CD4-positive, alpha-beta memory T cell (primary cell): Measurements from ENCODE around the gene PPP6R1. TPM values are rescaled to one million over a fixed set of nuclear protein-coding genes. Genes with fewer than 3 reads are reported as not detected.
"Not testable (repeated sequence)": the region's sequence is repeated elsewhere in the genome, so short reads cannot be mapped to it uniquely, and the experiment has no call there.

ENCODE experiments used
- CTCF ChIA-PET: fragments of 350-600 bp; sonication (Branson Sonifier 250); formaldehyde crosslinking; loops from one replicate; lab custom pipeline; 2021; ENCODE audit warnings: inconsistent platforms; ENCODE audit not compliant: partially characterized antibody; lab: Charles Lee
- POLR2A ChIA-PET: fragments of 350-600 bp; sonication (Branson Sonifier 250); formaldehyde crosslinking; loops from one replicate; lab custom pipeline; 2021; ENCODE audit not compliant: partially characterized antibody; lab: Charles Lee
- DNase-seq, 5 donors: peaks; one replicate each; pipeline versions ENCODE4 v3.0.0 to v3.0.0-alpha.2; 2020 to 2022; ENCODE audit warnings: mixed read lengths in 1 of 5
- H3K27ac ChIP-seq: one replicate; pipeline ENCODE4 v1.7.0; 2013; ENCODE audit warnings: low read depth, low read length
- H3K27me3 ChIP-seq: 2 replicates; pipeline ENCODE4 v1.7.0; 2013; ENCODE audit warnings: mild to moderate bottlenecking, low read length, moderate library complexity; ENCODE audit not compliant: insufficient read depth
- H3K36me3 ChIP-seq: 2 replicates; pipeline ENCODE4 v1.7.0; 2013; ENCODE audit warnings: mild to moderate bottlenecking, low read length, moderate library complexity; ENCODE audit not compliant: insufficient read depth
- H3K4me1 ChIP-seq: 2 replicates; pipeline ENCODE4 v1.7.0; 2013; ENCODE audit warnings: mild to moderate bottlenecking, low read length, moderate library complexity; ENCODE audit not compliant: insufficient read depth
- H3K4me3 ChIP-seq, 2 donors: one replicate each; pipeline ENCODE4 v1.7.0; 2013; ENCODE audit warnings: low read length in 2 of 2, mild to moderate bottlenecking in 1 of 2
- H3K9me3 ChIP-seq, 2 donors: one replicate each; pipeline ENCODE4 v1.7.0; 2013; ENCODE audit warnings: low read length in 2 of 2, control low read depth in 1 of 2; ENCODE audit not compliant: control insufficient read depth in 1 of 2
- H3K27ac Mint-ChIP-seq, 7 donors: one replicate each; pipeline ENCODE4 v1.8.0; 2020 to 2021; ENCODE audit warnings: mixed read lengths in 7 of 7, mild to moderate bottlenecking in 6 of 7, inconsistent platforms in 3 of 7, moderate library complexity in 3 of 7
- H3K27me3 Mint-ChIP-seq, 2 donors: one replicate each; pipeline ENCODE4 v1.8.0; 2020 to 2021; ENCODE audit warnings: mixed read lengths in 2 of 2
- H3K36me3 Mint-ChIP-seq, 2 donors: one replicate each; pipeline ENCODE4 v1.8.0; 2020 to 2021; ENCODE audit warnings: mixed read lengths in 2 of 2, inconsistent platforms in 1 of 2, mild to moderate bottlenecking in 1 of 2
- H3K4me1 Mint-ChIP-seq, 4 donors: one replicate each; pipeline ENCODE4 v1.8.0; 2020 to 2021; ENCODE audit warnings: mixed read lengths in 4 of 4, mild to moderate bottlenecking in 1 of 4
- H3K4me3 Mint-ChIP-seq, 8 donors: one replicate each; pipeline ENCODE4 v1.8.0; 2020 to 2021; ENCODE audit warnings: mixed read lengths in 8 of 8, mild to moderate bottlenecking in 7 of 8, moderate library complexity in 6 of 8, inconsistent platforms in 3 of 8
- H3K9me3 Mint-ChIP-seq, 8 donors: one replicate each; pipeline ENCODE4 v1.8.0; 2020 to 2021; ENCODE audit warnings: mixed read lengths in 8 of 8, mild to moderate bottlenecking in 5 of 8, inconsistent platforms in 3 of 8, moderate library complexity in 1 of 8
- intact Hi-C: fragments of 100-400 bp; cut with micrococcal nuclease; formaldehyde crosslinking; loops from one replicate; pipeline ENCODE4 v1.15.1; 2023
- polyA plus RNA-seq, 2 donors: library from polyadenylated mRNA; unstranded; fragments of 300-500 nt; fragmentation: Illumina TruSeq; gene quantifications; one replicate each; pipeline ENCODE4 v1.2.3, GENCODE V29; 2021
- total RNA-seq, 2 experiments: library from RNA; stranded (reverse); gene quantifications; one replicate each; pipeline ENCODE4 v1.2.3, GENCODE V29; 2021

PPP6R1 gene
- total and polyA plus RNA-seq, 4 experiments from 2014 or later = 22.9 to 162 (median 134) TPM

DNA sequence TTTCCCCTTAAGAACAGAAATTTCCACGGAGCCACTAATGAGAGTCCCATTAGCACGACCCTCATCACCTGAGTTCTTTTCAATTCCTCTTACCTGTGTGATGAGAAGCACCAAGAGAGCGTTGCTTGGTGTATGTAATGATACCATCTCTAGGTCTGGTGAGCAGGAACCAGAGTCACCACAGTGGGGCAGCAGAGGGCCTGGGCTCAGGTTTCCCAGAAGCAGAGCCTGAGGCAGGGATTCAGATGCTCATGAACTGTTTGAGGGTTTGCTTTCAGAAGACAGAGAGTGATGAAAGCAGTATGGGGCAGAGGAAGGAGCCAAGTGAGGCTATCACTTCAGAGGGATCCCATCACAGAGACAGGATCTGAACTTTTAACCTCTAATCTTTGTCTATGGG, 46.4 kb downstream of the PPP6R1 start:
- Histone ChIP-seq H3K9me3 (no peaks in the 10 kb centered on the region), H3K27me3 (no peaks in the 10 kb centered on the region), H3K27ac (no peak overlapping the region), H3K36me3 (no peaks in the 10 kb centered on the region), H3K4me1 (peaks cover 11% of the 10 kb centered on the region), H3K4me3 (no peak overlapping the region)
- H3K4me3 Mint-ChIP-seq = no peak overlapping the region
- CTCF ChIA-PET = no interaction called here
- H3K4me1 Mint-ChIP-seq = peaks cover 3 to 16% (median 6%) of the 10 kb centered on the region in 4 donors
- peaks cover 0 to 24% (median 20%) of the 10 kb centered on the region in 8 donors for H3K9me3 Mint-ChIP-seq
- POLR2A ChIA-PET = interaction anchor here (0.8 kb wide), 1 partner anchor 33 kb away, joined by 3 read pairs; no protein-coding TSS in a partner anchor
- DNase-seq = peak in 4 of 5 donors; percentile 12 to 21 (median 16)
- peaks cover 0 to 4% of the 10 kb centered on the region in 2 donors for H3K36me3 Mint-ChIP-seq
- intact Hi-C loops = loop anchor here (1.0 kb wide), 2 partner anchors 206 to 291 kb away; no protein-coding TSS in a partner anchor
- no peak overlapping the region for H3K27ac Mint-ChIP-seq
- peaks cover 21 to 32% of the 10 kb centered on the region in 2 donors for H3K27me3 Mint-ChIP-seq

DNA sequence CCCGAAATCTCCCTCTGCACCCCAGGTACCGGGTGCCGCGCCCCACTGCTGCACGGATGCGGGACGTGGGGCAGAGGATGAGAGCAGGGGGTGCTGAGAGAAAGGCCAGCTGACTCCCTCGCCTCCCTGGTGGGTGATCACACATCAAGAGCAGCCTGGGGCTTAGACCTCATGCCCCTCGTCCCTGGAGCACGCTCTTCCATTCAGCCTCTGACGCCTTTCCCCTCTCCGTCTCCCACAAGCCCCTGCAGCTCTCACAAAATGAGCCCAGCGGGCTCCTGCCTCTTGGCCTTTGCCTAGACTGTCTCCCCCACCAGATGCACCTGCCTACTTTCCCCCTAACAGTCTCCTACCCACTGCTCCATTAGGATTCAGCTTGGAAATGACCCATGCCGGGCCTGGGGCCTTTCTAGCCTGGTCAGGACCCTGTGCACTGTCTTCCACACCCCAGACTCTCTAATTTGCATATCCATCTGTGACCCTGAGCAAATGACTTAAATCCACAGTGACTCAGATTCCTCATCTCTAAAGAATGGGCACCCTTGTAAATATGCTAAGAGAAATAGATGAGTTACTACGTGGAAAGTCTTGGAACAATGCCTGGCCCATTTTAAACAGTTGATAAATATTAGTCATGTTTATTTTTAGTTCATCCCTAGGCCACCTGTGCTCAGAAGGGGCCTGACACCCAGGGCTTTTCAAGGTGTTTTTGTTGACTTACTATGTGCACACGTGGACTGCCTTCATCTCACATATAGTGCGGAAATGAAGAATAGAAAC, 48.9 kb downstream of the PPP6R1 start:
- peaks cover 0 to 15% (median 12%) of the 10 kb centered on the region in 8 donors for H3K9me3 Mint-ChIP-seq
- H3K36me3 Mint-ChIP-seq = peaks cover 0 to 4% of the 10 kb centered on the region in 2 donors
- CTCF ChIA-PET = no interaction called here
- H3K4me3 Mint-ChIP-seq = no peak overlapping the region
- Histone ChIP-seq H3K4me1 (no peaks in the 10 kb centered on the region), H3K9me3 (no peaks in the 10 kb centered on the region), H3K36me3 (no peaks in the 10 kb centered on the region), H3K4me3 (no peak overlapping the region), H3K27ac (no peak overlapping the region), H3K27me3 (peaks cover 5% of the 10 kb centered on the region)
- intact Hi-C loops = no loop called here
- peaks cover 0 to 2% (median 0%) of the 10 kb centered on the region in 4 donors for H3K4me1 Mint-ChIP-seq
- peak overlapping the region in 1 of 7 donors; percentile 37 for H3K27ac Mint-ChIP-seq
- no peak for DNase-seq
- POLR2A ChIA-PET = no interaction called here
- H3K27me3 Mint-ChIP-seq = peaks cover 17 to 28% of the 10 kb centered on the region in 2 donors

DNA sequence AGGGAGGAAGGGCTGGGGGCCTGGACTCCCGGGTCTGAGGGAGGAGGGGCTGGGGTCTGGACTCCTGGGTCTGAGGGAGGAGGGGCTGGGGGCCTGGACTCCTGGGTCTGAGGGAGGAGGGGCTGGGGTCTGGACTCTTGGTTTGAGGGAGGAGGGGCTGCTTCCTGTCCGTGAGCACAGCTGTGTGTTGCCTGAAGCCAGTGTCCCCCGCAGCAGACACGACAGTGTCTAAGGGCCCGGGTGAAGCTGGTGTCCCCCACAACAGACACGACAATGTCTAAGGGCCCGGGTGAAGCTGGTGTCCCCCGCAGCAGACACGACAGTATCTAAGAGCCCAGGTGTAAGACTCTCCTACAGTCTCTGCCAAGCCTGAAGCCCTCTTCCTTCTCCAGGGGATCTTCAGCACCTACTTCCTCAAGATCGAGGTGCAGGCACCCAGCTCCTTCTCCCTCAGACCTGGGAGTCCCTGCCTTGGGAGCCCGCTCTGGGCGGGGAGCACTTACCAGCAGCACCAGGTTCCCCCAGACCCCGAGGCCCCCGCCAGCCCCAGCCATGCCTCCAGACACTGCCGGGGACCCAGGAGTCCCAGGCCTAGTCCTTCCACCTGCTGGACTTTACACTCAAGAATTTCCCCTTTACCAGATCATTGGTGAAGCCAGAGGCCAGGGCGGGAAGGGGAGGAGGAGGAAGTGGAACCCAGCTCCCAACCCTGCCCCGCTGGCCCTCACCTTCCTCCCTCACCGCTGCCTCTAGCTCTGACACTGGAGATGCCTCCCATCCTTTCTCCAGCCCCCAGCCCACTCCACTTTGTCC, 49.7 kb downstream of the PPP6R1 start, which contains the start of gene PTPRH:
TSS of gene PTPRH (minus strand) at position 622 of the 813 bp plus-strand sequence. CDS start at position 554, 68 bp downstream.
- Mint-ChIP-seq H3K36me3 (peaks cover 0 to 4% of the 10 kb centered on the region in 2 donors), H3K27me3 (peaks cover 20 to 30% of the 10 kb centered on the region in 2 donors), H3K9me3 (peaks cover 0 to 14% (median 10%) of the 10 kb centered on the region in 8 donors), H3K4me3 (no peak within 1 kb of the TSS), H3K27ac (peak within 1 kb of the TSS in 1 of 7 donors; percentile 37), H3K4me1 (peaks cover 0 to 2% (median 0%) of the 10 kb centered on the region in 4 donors)
- Histone ChIP-seq H3K27me3 (peaks cover 8% of the 10 kb centered on the region), H3K4me3 (no peak within 1 kb of the TSS), H3K9me3 (no peaks in the 10 kb centered on the region), H3K27ac (no peak within 1 kb of the TSS), H3K4me1 (no peaks in the 10 kb centered on the region), H3K36me3 (no peaks in the 10 kb centered on the region)
- DNase-seq = no peak
- CTCF ChIA-PET = no interaction called here
- POLR2A ChIA-PET = no interaction called here
- intact Hi-C loops = no loop called here

- DNase-seq = no peak
- Mint-ChIP-seq H3K27me3 (peaks cover 13 to 25% of the 10 kb centered on the region in 2 donors), H3K9me3 (peaks cover 0 to 1% (median 0%) of the 10 kb centered on the region in 8 donors), H3K4me1 (peaks cover 0 to 2% (median 0%) of the 10 kb centered on the region in 4 donors), H3K4me3 (no peak overlapping the region), H3K36me3 (no peaks in the 10 kb centered on the region), H3K27ac (peak overlapping the region in 3 of 7 donors; percentile 57 to 60 (median 59))
- H3K36me3 ChIP-seq = no peaks in the 10 kb centered on the region
- H3K27ac ChIP-seq = no peak overlapping the region
- ChIA-PET POLR2A (no interaction called here), CTCF (no interaction called here)
- intact Hi-C loops = no loop called here
- no peak overlapping the region for H3K4me3 ChIP-seq
- no peaks in the 10 kb centered on the region for H3K4me1 ChIP-seq
- H3K9me3 ChIP-seq = no peaks in the 10 kb centered on the region
- peaks cover 8% of the 10 kb centered on the region for H3K27me3 ChIP-seq
Measured at GRCh38 chr19:55206664-55207500, 51.9 kb downstream of the PPP6R1 start.

DNA sequence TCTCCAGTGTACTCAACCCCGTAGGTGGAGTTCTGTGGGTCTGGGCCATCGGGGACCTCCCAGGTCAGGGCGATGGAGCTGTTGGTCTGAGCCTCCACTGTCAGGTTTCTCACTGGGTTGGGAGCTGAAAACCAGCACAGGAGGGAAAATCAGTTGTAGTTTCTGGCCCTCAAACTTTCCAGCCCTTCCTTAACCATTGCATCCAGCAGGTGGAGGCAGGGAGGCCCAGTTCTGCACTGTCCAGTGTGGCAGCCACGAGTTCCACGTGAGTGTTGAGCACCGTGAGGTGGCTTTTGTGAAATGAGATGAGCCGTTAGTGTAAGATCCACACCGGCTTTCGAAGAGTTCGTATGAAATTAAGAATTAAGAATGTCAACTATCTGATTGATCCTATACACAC, 56.6 kb downstream of the PPP6R1 start:
- POLR2A ChIA-PET, H3K4me1 ChIP-seq, H3K9me3 Mint-ChIP-seq, H3K27ac Mint-ChIP-seq, intact Hi-C loops, H3K36me3 ChIP-seq, H3K36me3 Mint-ChIP-seq, H3K4me3 ChIP-seq, H3K27ac ChIP-seq, H3K9me3 ChIP-seq, H3K4me3 Mint-ChIP-seq, H3K4me1 Mint-ChIP-seq, CTCF ChIA-PET, H3K27me3 ChIP-seq: not testable (repeated sequence)
- peak in 1 of 5 donors; percentile 25 for DNase-seq
- peaks cover 17 to 20% of the 10 kb centered on the region in 2 donors for H3K27me3 Mint-ChIP-seq

GRCh38 chr19:55199620-55200204, 59.1 kb downstream of the PPP6R1 start:
- Mint-ChIP-seq H3K27me3 (peaks cover 10 to 14% of the 10 kb centered on the region in 2 donors), H3K36me3 (no peaks in the 10 kb centered on the region)

More at GRCh38 chr19:55199620-55200204, 59.1 kb downstream of the PPP6R1 start:
- Histone ChIP-seq H3K4me1 (no peaks in the 10 kb centered on the region), H3K27ac (no peak overlapping the region), H3K4me3 (no peak overlapping the region), H3K9me3 (no peaks in the 10 kb centered on the region), H3K27me3 (peaks cover 3% of the 10 kb centered on the region), H3K36me3 (no peaks in the 10 kb centered on the region)
- no peak for DNase-seq
- Mint-ChIP-seq H3K4me3 (no peak overlapping the region), H3K9me3 (peaks cover 0 to 2% (median 0%) of the 10 kb centered on the region in 8 donors), H3K27ac (no peak overlapping the region), H3K4me1 (no peaks in the 10 kb centered on the region)
- ChIA-PET POLR2A (no interaction called here), CTCF (no interaction called here)
- intact Hi-C loops = no loop called here
